ENCODE data around the gene PPA1.
"Not testable (repeated sequence)": the region's sequence is repeated elsewhere in the genome, so short reads cannot be mapped to it uniquely, and the experiment has no call there.

Gene PPA1

DNA sequence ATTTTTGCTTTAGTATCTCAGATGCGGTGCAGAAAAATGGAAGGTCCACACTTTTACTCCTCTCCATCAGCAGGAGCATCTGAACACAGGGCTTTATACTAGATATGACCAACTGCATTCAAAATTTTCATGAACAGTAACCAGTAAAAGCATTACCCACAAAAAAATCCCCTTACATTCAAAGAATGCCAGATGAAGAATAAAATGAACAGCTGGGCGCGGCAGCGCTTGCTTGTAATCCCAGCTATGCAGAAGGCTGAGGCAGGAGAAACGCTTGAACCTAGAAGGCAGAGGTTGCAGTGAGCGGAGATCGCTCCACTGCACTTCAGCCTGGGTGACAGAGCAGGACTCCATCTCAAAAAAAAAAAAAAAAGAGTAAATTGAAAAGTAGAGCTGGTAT is 66.0 kb downstream of the PPA1 start:
- no peak for DNase-seq

- no peak for DNase-seq
Observed at GRCh38 chr10:70166394-70166793, 66.8 kb downstream of the PPA1 start.

DNA sequence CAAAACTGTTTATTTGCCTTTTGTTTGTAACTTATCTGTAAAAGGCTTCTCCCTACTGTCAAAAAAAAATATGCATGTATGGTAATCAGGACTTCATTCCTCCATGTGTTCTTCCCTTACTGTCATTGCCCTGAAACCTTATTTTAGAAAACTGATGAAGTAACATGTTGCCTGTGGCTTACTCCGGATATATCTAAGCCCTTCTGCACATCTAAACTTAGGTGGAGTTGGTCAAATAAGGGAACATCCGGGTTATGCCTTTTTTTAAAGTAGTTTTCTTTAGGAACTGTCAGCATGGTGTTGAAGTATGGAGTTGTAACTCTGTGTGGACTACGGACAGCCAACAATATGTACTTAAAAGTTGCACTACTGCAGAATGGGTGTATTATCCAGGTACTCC is 69.1 kb downstream of the PPA1 start:
- DNase-seq = no peak

- DNase-seq = no peak
Observed at GRCh38 chr10:70163448-70163847, 69.8 kb downstream of the PPA1 start.

DNA sequence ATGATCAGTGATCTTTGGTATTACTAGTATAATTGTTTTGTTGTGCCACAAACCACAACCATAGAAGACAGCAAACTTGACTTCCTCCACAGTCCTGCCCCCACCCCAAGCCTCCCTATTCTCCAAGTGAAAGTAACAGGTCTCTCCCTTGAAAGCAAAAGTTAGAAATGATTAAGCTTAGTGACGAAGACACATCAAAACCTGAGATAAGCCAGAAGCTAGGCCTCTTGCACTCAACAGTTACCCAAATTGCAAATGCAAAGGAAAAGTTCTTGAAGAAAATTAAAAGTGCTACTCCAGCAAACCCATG is 70.4 kb downstream of the PPA1 start:
- no peak for DNase-seq

DNA sequence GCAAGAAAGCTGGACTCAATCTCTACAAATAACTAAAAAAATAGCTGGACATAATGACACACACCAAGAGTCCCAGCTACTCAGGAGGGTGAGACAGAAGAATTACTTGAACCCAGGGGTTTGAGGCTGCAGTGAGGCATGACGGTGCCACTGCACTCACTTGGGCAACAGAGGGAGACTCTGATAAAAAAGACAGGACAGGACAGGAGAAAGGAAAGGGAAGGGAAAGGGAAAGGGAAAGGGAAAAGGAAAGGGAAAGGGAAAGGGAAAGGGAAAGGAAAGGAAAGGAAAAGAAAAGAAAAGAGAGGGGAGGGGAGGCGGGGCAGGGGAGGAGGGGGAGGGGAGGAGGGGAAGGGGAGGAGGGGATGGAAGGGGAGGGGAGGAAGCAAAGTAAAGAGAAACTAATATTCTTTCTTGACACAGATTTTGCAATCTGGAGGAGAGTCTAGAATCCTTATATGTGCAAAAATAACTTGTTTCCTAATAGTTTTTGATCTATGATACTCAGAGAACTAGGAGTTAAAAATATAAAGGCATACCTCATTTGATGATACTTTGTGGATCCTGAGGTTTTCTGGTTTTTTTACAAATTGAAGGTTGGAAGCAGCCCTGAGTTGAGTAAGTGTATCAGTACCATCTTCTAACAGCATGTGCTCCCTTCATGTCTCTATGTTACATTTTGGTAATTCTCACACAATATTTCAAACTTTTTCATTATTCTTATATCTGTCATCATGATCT is 70.9 kb downstream of the PPA1 start:
- no peak for DNase-seq

- DNase-seq = no peak
Observed at GRCh38 chr10:70160798-70161197, 72.4 kb downstream of the PPA1 start.

GRCh38 chr10:70159366-70159765 is 73.9 kb downstream of the PPA1 start:
- DNase-seq = not testable (repeated sequence)

DNA sequence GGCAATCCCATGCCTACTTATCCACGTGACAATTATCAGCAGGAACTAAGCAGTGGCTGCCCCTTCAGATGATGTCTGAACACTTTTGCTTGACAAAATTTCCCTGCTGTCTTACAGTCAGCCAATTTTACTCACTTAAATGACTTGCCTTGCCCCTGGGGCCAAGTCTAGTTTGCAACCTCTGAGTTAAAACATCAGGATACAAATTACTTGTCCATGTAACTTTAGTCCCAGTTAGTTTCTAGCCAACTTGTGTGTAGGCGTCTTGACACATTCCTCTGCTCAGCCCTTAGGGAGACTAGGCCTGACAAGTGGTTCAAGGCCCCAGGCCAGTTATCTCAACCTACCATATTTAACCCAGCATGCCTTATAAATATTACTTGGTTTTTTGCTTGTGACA is 75.1 kb downstream of the PPA1 start:
- no peak for DNase-seq

DNA sequence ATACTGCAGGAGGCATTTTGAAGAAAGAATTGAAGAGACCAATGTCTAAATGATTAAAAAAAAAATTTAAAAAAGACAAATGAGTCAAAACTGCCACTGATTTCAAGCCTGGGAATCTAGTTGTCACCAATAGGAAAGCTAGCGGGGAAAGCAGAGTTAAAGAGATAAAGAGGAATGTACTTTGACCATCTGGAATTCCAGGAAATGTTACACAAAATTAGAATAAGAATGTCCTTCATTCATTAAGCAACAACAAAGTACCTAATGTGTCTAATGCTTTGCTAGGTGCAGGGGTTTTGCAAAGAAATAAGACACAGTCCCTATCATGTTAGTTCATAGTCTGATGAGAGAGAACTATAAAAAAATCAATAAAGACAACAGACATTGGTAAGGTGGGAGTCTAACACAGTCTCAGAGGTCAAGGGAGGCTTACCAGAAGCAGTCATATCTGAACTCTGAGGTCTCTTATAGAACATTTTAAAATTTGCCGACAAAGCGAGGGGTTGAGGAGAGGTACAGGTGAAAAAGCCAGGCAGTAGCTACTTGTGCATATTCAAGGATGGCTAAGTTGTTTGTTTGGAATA is 77.9 kb downstream of the PPA1 start:
- DNase-seq = no peak
